Midbrain (tissue), 1 donor: ENCODE results near the gene CGN.

Experiments used
- DNase-seq: peaks from one replicate; lab custom pipeline; 2025; lab: John Stamatoyannopoulos, UW

CGN gene

DNA sequence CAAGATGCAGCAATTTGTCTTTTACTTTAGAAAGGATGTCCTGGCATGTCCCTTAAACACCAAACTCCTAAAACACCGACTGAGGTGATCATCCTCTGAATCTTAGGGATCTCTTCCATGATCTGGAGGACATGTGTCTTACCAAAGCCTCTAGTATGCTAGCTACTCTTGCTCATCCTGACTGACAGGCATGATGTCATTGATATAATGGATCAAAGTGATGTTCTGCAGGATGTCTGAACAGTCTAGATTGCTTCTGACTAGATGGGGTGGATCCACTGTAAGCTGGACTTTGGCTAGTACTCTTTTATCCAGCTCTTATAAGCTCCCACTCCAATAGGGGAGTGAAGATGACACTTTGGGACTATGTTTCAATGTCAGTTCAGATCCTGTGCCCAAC is 11.3 kb upstream of the CGN start:
- no peak for DNase-seq

GRCh38 chr1:151501474-151501873 is 9.7 kb upstream of the CGN start:
- no peak for DNase-seq

DNA sequence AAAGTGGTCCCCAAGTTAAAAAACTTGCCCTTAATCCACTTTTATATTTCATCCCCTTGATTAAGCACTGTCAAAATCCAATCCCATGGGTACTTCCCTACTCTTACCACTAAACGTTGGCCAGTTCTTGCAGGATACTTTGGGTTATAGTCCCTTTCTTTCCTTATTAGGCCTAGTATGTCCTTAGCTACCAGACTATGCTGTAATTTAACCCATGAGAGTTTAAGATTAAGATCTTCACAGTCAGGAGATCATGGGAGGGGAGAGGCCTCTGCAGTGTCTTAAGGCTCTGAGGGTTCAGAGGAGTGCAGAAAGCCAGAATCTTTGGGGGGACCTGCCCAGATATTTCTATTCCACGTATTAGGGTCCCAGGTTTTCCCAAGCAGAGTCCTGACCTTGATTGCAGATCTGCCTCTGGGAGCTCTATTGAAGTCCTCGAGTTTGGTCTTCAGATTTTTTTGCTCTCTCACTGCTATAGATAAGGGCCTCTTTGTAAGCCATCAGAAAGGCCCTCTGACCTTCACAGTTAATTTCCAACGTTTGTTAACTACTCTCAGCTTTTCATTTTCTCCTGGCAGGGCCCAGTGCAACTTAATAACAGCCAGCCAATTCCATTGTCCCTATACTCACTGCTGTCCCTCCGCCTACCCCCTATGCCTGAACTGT is 9.0 kb upstream of the CGN start:
- DNase-seq = no peak

- no peak for DNase-seq
Observed at GRCh38 chr1:151502859-151503780, 8.1 kb upstream of the CGN start.

GRCh38 chr1:151504252-151504651 is 6.9 kb upstream of the CGN start:
- no peak for DNase-seq

DNA sequence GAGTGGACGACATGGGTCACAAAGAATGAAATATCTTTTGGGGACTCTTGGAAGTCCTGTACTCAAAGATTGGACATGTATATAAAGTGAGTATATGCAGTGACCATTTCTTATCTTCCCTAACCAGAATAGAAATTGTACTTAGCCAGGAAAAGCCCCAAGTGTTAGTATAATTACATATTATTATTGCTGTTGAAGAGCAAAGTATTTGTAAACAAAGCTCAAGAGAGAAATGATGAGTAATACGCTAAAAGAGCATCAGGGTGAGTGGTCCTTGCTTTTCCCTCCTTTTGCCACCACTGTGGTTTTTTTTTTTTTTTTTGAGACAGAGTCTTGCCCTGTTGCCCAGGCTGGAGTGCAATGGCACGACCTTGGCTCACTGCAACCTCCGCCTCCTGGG is 6.4 kb upstream of the CGN start:
- no peak for DNase-seq

DNA sequence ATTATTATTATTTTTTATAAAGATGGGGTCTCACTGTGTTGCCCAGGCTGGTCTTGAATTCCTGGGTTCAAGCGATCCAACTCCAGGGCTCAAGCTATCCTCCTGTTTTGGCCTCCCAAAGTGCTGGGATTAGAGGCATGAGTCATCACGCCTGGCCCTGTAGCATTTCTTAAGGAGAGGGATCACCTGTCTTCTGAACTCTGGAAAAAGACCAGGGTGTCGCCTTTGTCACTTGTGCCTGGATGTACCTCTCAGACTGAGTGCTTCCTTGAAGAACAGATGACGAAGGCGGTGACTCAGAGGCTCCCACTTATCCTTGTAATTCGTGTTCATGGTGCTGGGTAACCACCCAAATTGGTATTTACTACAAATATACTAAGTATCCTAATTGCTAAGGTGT is 2.4 kb upstream of the CGN start:
- DNase-seq = no peak

DNA sequence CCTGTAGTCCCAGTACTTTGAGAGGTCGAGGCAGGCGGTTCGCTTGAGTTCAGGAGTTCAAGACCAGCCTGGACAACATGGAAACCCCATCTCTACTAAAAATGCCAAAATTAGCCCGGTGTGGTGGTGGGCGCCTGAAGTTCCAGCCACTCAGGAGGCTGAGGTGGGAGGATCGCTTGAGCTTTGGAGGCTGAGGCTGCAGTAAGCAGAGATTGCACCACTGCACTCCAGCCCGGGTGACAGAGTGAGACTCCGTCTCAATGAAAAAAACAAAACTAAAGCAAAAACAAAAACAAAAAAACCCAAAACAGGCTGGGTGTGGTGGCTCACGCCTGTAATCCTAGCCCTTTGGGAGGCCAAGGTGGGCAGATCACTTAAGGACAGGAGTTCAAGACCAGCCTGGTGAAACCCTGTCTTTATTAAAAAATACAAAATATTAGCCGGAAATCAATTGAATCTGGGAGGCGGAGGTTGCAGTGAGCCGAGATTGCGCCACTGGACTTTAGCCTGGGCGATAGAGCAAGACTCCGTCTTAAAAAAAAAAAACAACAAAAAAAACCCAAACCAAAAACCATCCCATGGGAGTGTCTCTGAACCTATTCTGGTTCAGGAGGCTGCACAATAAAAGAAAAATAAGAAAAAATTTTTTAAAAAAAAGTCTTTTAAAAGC is 1.7 kb upstream of the CGN start:
- no peak for DNase-seq

DNA sequence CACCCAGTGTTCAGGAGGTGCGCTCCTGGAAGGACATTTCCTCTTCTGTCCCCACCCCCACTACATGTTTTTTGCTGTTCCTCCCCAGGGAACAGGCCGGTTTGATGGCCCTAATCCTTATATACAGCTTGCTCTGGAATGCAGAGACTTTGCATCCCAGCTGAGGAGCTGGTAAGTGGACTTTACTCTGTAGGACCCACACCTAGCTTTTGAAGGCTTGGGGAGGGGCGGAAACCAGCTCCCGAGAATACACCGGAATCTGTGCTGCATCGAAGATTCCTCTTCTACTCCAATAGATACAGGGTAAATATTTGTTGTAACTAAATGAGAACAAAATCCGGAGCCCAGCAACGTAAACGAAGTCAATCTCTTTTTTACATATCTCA is 1.2 kb upstream of the CGN start:
- DNase-seq = no peak

GRCh38 chr1:151510614-151510956 is 602 bp upstream of the CGN start:
- peak; percentile 46 for DNase-seq

DNA sequence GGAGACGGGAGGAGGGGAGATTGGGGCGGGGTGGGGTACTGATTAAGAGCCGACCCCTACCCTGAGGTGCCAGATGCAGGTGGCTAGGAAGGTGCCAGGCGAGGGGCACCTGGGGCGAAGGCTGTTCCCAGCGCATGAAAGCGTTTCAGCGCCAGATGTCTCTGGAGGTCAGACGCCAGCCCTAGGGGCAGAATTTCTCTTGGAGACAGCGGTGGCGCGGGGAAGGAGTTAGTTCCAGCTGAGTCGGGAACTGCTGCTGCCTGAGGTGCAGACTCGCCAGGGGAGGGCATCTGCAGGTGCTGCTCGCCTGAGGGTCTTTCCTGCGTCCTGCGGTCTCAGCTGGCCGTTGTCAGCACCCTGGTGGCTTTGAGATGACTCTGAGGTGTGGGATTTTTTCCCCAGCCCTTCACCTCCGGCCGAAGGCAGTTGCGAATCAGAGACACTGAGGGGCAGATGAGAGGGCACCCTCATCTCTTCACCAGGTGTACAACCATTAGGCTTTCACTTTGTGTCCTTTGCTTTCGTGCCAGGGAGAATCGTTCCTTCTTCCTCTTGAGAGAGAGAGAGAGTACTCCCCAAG is 539 bp downstream of the CGN start:
- peak; percentile 35 for DNase-seq

DNA sequence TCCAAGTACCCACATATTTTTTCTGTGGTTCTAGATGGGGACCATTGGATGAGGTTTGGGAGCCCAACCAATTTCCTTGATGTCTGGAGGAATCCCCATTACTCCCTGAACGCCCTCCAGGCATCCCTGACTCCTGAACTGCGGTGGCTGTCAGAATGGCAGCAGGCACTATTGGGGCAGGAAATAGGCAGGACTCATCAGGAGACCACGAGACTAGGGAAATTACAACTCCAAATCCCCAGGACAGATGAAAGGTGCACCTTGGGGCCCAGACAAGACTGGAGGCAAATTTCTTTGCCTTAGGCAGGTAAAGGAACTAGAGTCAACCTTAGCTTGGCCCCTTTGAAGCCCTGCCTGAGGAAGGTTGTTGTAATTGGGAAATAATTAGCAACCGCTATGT is 1.1 kb downstream of the CGN start:
- no peak for DNase-seq

- no peak for DNase-seq
Observed at GRCh38 chr1:151512801-151513625, 1.8 kb downstream of the CGN start.

- no peak for DNase-seq
Observed at GRCh38 chr1:151513626-151514121, 2.5 kb downstream of the CGN start.

DNA sequence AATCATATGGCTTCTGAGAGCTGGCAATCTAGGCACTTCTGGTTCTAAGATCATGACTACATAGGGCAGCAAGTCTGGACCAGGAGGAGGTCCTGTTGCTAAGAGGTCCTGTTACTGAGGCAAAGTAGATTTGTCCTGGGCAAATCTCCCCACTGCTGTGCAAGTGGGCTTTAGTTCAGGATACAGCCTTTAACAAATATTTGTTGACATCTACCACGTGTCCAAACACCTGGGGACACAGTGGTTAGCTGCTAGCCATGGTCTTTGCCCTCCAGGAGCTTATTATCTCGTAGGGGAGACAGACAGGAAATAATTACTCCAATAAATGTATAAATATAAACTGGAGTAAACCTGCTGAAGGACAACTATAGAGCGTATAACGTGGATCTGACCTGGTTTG is 3.2 kb downstream of the CGN start:
- no peak for DNase-seq

- no peak for DNase-seq
Observed at GRCh38 chr1:151515265-151515664, 4.1 kb downstream of the CGN start.

DNA sequence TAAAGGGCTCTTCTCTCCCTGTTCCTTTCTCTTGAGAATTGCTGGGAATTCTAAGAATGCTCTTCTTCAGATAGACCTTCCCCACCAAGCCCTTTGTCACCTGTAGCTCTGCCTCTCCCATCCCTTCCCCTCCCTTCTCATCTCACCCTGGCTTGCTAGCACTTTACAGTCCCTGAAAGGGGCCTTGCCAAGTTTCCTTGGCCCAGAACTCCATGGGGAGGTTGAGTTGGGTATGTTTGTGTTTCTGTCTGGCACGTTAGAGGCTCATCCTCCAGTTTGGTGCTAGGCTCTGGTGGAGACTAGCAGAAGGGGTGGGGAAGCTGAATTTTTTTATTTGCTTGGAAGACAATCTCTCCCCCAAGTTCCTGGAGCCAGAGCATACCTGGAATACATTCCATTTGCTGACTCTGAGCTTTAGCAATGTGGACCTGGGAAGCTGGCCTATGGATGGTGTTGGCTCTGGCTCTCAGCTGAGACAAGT is 4.9 kb downstream of the CGN start:
- no peak for DNase-seq

DNA sequence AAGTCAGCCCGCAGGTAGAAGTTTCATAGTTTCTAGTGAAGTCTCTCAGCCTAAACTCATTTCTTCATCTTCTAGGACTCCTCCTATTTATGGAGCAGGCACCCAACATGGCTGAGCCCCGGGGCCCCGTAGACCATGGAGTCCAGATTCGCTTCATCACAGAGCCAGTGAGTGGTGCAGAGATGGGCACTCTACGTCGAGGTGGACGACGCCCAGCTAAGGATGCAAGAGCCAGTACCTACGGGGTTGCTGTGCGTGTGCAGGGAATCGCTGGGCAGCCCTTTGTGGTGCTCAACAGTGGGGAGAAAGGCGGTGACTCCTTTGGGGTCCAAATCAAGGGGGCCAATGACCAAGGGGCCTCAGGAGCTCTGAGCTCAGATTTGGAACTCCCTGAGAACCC is 7.2 kb downstream of the CGN start:
- no peak for DNase-seq

DNA sequence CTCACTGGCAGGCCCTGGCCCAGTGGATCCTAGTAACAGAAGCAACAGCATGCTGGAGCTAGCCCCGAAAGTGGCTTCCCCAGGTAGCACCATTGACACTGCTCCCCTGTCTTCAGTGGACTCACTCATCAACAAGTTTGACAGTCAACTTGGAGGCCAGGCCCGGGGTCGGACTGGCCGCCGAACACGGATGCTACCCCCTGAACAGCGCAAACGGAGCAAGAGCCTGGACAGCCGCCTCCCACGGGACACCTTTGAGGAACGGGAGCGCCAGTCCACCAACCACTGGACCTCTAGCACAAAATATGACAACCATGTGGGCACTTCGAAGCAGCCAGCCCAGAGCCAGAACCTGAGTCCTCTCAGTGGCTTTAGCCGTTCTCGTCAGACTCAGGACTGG is 7.7 kb downstream of the CGN start:
- no peak for DNase-seq

- DNase-seq = no peak
Observed at GRCh38 chr1:151519667-151520066, 8.5 kb downstream of the CGN start.

- no peak for DNase-seq
Observed at GRCh38 chr1:151520359-151520758, 9.2 kb downstream of the CGN start.
